Endothelial cell of umbilical vein (primary cell): ENCODE data around the gene CYP26A1. TPM values are rescaled to one million over a fixed set of nuclear protein-coding genes. Genes with fewer than 3 reads are reported as not detected.

Experiments
- BruUV-seq: library from RNA; stranded (reverse); fragments of 400-500 nt; replicated peaks from 2 replicates; lab custom pipeline; 2021; lab: Mats Ljungman, UMichigan
- CTCF ChIA-PET: fragments of 300-600, 350-600 bp; sonication (Branson Sonifier 250); formaldehyde crosslinking; loops from one replicate; lab custom pipeline; 2021; ENCODE audit warnings: antibody characterized with exemption, inconsistent platforms; lab: Charles Lee
- POLR2A ChIA-PET: fragments of 300-600, 350-600 bp; sonication (Branson Sonifier 250); formaldehyde crosslinking; loops from one replicate; lab custom pipeline; 2021; ENCODE audit warnings: antibody characterized with exemption, inconsistent platforms; lab: Charles Lee
- DNase-seq: peaks from one replicate; pipeline ENCODE4 v3.0.0-alpha.2; 2011; ENCODE audit warnings: low read depth, low spot score
- FAIRE-seq: peaks from 2 replicates; lab custom pipeline; 2011; peaks lifted over from hg19 to GRCh38; lab: Jason Lieb, UNC
- H2AFZ ChIP-seq: 2 replicates; pipeline ENCODE4 v1.6.0; 2012; ENCODE audit warnings: low read depth, low read length, control low read depth, inconsistent platforms
- H3K27ac ChIP-seq: 2 replicates; pipeline ENCODE4 v1.5.1; 2011; ENCODE audit warnings: low read depth, mild to moderate bottlenecking, control low read depth, low read length, moderate library complexity; ENCODE audit not compliant: insufficient read depth
- H3K27me3 ChIP-seq, 2 experiments: 2 replicates each; pipeline versions ENCODE4 v1.6.0 to v1.6.1; 2011; ENCODE audit warnings: low read length in 2 of 2, mixed read lengths in 1 of 2; ENCODE audit not compliant: control insufficient read depth in 2 of 2, insufficient read depth in 2 of 2
- H3K36me3 ChIP-seq, 2 experiments: 2 replicates in 1 of 2; 3 replicates in 1 of 2; pipeline ENCODE4 v1.5.1; 2011; ENCODE audit warnings: low read length in 2 of 2, mild to moderate bottlenecking in 1 of 2, moderate library complexity in 1 of 2; ENCODE audit not compliant: control insufficient read depth in 2 of 2, insufficient read depth in 2 of 2; ENCODE audit errors: extremely low read depth in 1 of 2
- H3K4me1 ChIP-seq: 3 replicates; pipeline ENCODE4 v1.5.1; 2011; ENCODE audit warnings: mild to moderate bottlenecking, low read length; ENCODE audit not compliant: control insufficient read depth, insufficient read depth; ENCODE audit errors: extremely low read depth
- H3K4me2 ChIP-seq: 2 replicates; pipeline ENCODE4 v1.6.1; 2011; ENCODE audit warnings: low read length, control low read depth, mixed read lengths; ENCODE audit not compliant: insufficient read depth
- H3K4me3 ChIP-seq, 3 experiments: fragments of 200-600 bp in 1 of 3; sonication (generic), shearing (Covaris generic) in 1 of 3; replicated peaks in 1 of 3; 2 replicates each; pipeline ENCODE4 v1.5.1; 2011 to 2016; ENCODE audit warnings: control low read depth in 3 of 3, low read length in 3 of 3, mild to moderate bottlenecking in 2 of 3, inconsistent platforms in 1 of 3, low read depth in 1 of 3, moderate library complexity in 1 of 3; ENCODE audit not compliant: insufficient read depth in 1 of 3
- H3K79me2 ChIP-seq: 2 replicates; pipeline ENCODE4 v1.6.0; 2012; ENCODE audit warnings: low read length, inconsistent platforms; ENCODE audit not compliant: control insufficient read depth, insufficient read depth
- H3K9ac ChIP-seq: replicated peaks from 2 replicates; pipeline ENCODE3; 2011; ENCODE audit warnings: low read length, control low read depth; ENCODE audit not compliant: insufficient read depth; ENCODE audit errors: extremely low read depth
- H3K9me1 ChIP-seq: replicated peaks from 3 replicates; pipeline ENCODE4 v1.6.0; 2011; ENCODE audit warnings: mild to moderate bottlenecking, low read length; ENCODE audit not compliant: control insufficient read depth, insufficient read depth; ENCODE audit errors: extremely low read depth
- H3K9me3 ChIP-seq: replicated peaks from 2 replicates; pipeline ENCODE4 v1.5.1; 2012; ENCODE audit warnings: low read length, inconsistent platforms; ENCODE audit not compliant: control insufficient read depth, insufficient read depth
- H4K20me1 ChIP-seq: replicated peaks from 2 replicates; pipeline ENCODE3; 2011; ENCODE audit warnings: mild to moderate bottlenecking, low read length; ENCODE audit not compliant: control insufficient read depth, insufficient read depth; ENCODE audit errors: extremely low read depth
- CTCF ChIP-seq, 2 donors: IDR thresholded peaks; 1 replicate in 1 of 2; 2 replicates in 1 of 2; pipeline ENCODE4 v1.5.1; 2011; ENCODE audit warnings: low read length in 2 of 2, mild to moderate bottlenecking in 2 of 2, moderate library complexity in 2 of 2, control low read depth in 1 of 2, inconsistent platforms in 1 of 2, low read depth in 1 of 2; ENCODE audit not compliant: insufficient read depth in 1 of 2; ENCODE audit errors: extremely low read depth in 1 of 2
- EZH2 ChIP-seq: IDR thresholded peaks from 2 replicates; pipeline ENCODE4 v1.6.1; 2012; ENCODE audit warnings: borderline replicate concordance, low read depth, mild to moderate bottlenecking, moderate library complexity, low read length, inconsistent platforms; ENCODE audit not compliant: severe bottlenecking
- FOS ChIP-seq: IDR thresholded peaks from 2 replicates; pipeline ENCODE4 v1.6.1; 2011; ENCODE audit warnings: mild to moderate bottlenecking, low read length, moderate library complexity, borderline replicate concordance; ENCODE audit not compliant: insufficient read depth
- GATA2 ChIP-seq: IDR thresholded peaks from 2 replicates; pipeline ENCODE4 v1.7.0; 2011; ENCODE audit warnings: low read depth, mild to moderate bottlenecking, moderate library complexity, mixed read lengths, low read length; ENCODE audit not compliant: insufficient read length, insufficient read depth
- JUN ChIP-seq: IDR thresholded peaks from 2 replicates; pipeline ENCODE4 v1.6.1; 2011; ENCODE audit warnings: borderline replicate concordance, low read depth; ENCODE audit not compliant: insufficient read length, insufficient read depth
- MAX ChIP-seq: IDR thresholded peaks from 2 replicates; pipeline ENCODE4 v1.6.1; 2011; ENCODE audit not compliant: insufficient read depth, insufficient read length
- MYC ChIP-seq: IDR thresholded peaks from one replicate; pipeline ENCODE4 v1.6.1; 2011; ENCODE audit warnings: mild to moderate bottlenecking, low read depth, low read length
- POLR2A ChIP-seq: IDR thresholded peaks from 2 replicates; pipeline ENCODE4 v1.6.1; 2012; ENCODE audit warnings: low read depth, mild to moderate bottlenecking, control low read depth, low read length
- POLR2AphosphoS5 ChIP-seq: IDR thresholded peaks from 2 replicates; pipeline ENCODE4 v1.6.1; 2012; ENCODE audit warnings: low read depth, mild to moderate bottlenecking, control low read depth, low read length, moderate library complexity; ENCODE audit not compliant: insufficient read depth
- dilution Hi-C: fragments of 300-500 bp; cut with MboI; formaldehyde crosslinking; loops from one replicate; pipeline ENCODE4 v1.15.0; 2019; ENCODE audit warnings: low sequenced_read_pairs; ENCODE audit not compliant: extremely low pct_ligation_motif_present
- intact Hi-C: fragments of 100-400 bp; cut with micrococcal nuclease; formaldehyde crosslinking; loops from one replicate; pipeline ENCODE4 v1.10.0; 2022
- polyA plus RNA-seq, 4 experiments: library from polyadenylated mRNA; depleted of rRNA in 3 of 4; stranded (reverse) in 3 of 4; unstranded in 1 of 4; fragments of >200 nt; gene quantifications; 2 replicates each; pipeline versions ENCODE4 v1.2.1 to v1.2.3, GENCODE V29; 2011 to 2012; ENCODE audit warnings: missing spikeins in 1 of 4
- total RNA-seq: library from RNA; stranded (reverse); gene quantifications from 2 replicates; pipeline ENCODE4 v1.2.3, GENCODE V29; 2021

Gene CYP26A1
- total and polyA plus RNA-seq, 2 donors (not counting 3 experiments of a cell fraction or from before 2014, with no cell fraction given): 0.95 to 4.4 TPM

GRCh38 chr10:93030409-93030808 lies 43.3 kb upstream of the CYP26A1 start:
- CTCF ChIA-PET: interaction anchor here (1.4 kb wide), 1 partner anchor 12 kb away, joined by 3 read pairs; no protein-coding TSS in a partner anchor
- Histone ChIP-seq H3K79me2 (no peaks in the 10 kb centered on the region), H3K27me3 (no peaks in the 10 kb centered on the region), H4K20me1 (no peaks in the 10 kb centered on the region), H3K9me3 (no peaks in the 10 kb centered on the region), H2AFZ (no peak overlapping the region), H3K4me1 (peaks cover 6% of the 10 kb centered on the region), H3K9ac (no peak overlapping the region), H3K27ac (no peak overlapping the region), H3K36me3 (peaks cover 7 to 15% of the 10 kb centered on the region in 2 experiments), H3K4me3 (no peak overlapping the region), H3K9me1 (no peaks in the 10 kb centered on the region), H3K4me2 (no peak overlapping the region)
- no TSS peak for BruUV-seq
- intact Hi-C loops (no loop called here), dilution Hi-C loops (no loop called here)
- POLR2A ChIA-PET: no interaction called here
- no peak for TF ChIP-seq EZH2
- no peak for TF ChIP-seq CTCF (IDR thresholded peaks at IDR 0.05; ENCODE audit: extremely low read depth in 1 of 2, insufficient read depth in 1 of 2, low read depth in 1 of 2, low read length in 2 of 2)
- TF ChIP-seq POLR2AphosphoS5: no peak
- no peak for TF ChIP-seq MYC
- no peak for TF ChIP-seq POLR2A
- no peak for TF ChIP-seq MAX
- peak; percentile 73 for TF ChIP-seq FOS
- no peak for TF ChIP-seq GATA2
- TF ChIP-seq JUN: peak; percentile 23
- DNase-seq: peak; percentile 39
- FAIRE-seq: no peak
